Occipital lobe (tissue), 2 donors: ENCODE results near the gene HPGDS. TPM values are rescaled to one million over a fixed set of nuclear protein-coding genes. Genes with fewer than 3 reads are reported as not detected.
"Not testable (repeated sequence)": the region's sequence is repeated elsewhere in the genome, so short reads cannot be mapped to it uniquely, and the experiment has no call there.

Experiments
- DNase-seq: peaks from one replicate; lab custom pipeline; 2025; lab: John Stamatoyannopoulos, UW
- total RNA-seq: library from RNA; depleted of rRNA; stranded (reverse); fragments of >200 nt; gene quantifications from one replicate; pipeline ENCODE4 v1.2.3, GENCODE V29; 2014

The HPGDS gene
- total RNA-seq = 1.4 TPM

DNA sequence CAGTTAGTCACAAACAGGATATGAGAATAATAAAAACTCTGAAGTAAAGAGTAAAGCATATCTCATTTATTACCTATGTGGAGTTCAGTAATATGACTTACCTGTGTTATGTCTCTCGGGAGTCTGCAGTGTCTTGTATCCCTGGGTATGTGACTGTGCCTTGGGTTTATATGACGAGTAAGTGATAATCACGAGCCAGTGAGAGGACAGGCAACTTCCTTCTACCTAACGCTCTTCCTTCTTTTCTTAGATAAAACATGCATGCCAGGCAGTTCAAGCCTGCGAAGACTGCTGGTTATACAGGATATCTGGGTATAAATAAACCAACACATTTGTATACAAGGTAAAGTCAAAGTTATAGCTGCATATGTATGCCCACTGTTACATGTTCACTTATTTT is at the start of gene HPGDS:
Gene HPGDS, minus strand, starts transcription at position 143 of the 400 bp plus-strand sequence. CDS start 8,207 bp downstream, outside the sequence.
- no peak for DNase-seq

- DNase-seq = no peak
These were observed 48.3 kb upstream of the HPGDS start for GRCh38 chr4:94390804-94391410.

DNA sequence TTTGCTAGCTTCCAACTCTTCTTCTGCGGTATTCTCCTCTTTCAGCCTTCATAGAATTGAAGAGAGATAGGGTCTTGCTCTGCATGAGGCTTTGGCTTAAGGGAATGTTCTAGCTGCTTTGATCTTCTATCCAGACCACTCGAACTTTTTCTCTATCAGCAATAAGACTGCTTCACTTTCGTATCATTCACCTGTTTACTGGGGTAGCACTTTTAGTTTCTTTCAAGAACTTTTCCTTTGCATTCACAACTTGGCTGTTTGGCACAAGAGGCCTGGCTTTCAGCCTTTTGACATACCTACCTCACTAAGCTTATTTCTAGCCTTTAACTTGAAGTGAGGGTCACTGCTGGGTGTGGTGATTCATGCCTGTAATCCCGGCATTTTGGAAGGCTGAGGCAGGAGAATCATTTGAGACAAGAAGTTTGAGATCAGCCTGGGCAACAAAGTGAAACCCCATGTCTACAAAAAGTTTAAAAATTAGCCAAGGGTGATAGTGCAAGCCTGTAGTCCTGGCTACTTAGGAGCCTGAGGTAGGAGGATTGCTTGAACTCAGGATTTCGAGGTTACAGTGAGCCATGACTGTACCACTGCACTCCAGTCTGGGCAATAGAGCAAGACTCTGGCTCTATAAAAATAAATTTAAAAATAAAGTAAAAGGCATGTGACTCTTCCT is 47.1 kb upstream of the HPGDS start:
- DNase-seq = no peak

- DNase-seq = not testable (repeated sequence)
These were observed 45.3 kb upstream of the HPGDS start for GRCh38 chr4:94387965-94388364.

DNA sequence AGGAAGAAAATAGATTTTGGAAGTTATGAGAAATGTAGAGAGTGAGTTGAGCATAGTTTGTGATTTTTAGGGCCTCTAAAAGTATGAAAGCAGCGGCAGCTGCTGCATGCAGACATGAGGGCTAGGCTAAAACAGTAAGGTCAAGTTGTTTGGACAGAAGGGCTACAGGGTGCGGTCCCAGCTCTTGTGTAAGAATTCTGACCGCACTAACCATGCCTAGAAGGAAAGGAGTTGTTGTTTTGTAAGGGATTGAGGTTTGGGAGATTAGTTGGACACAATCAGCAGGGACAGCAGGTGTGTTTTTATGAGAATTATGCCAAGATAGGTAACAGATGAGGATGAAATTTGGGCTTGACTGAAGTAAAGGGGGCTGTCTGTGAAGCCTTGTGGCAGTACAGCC is 42.8 kb upstream of the HPGDS start:
- DNase-seq = not testable (repeated sequence)

DNA sequence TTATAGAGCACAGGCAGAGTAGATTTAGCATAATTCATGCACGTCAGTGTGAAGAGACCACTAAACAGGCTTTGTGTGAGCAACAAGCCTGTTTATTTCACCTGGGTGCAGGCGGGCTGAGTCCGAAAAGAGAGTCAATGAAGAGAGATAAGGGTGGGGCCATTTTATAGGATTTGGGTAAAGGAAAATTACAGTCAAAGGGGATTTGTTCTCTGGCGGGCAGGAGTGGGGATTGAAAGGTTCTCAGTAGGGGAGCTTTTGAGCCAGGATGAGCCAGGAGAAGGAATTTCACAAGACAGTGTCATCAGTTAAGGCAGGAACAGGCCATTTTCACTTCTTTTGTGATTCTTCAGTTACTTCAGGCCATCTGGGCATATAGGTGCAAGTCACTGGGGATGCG is 40.3 kb upstream of the HPGDS start:
- DNase-seq = not testable (repeated sequence)

DNA sequence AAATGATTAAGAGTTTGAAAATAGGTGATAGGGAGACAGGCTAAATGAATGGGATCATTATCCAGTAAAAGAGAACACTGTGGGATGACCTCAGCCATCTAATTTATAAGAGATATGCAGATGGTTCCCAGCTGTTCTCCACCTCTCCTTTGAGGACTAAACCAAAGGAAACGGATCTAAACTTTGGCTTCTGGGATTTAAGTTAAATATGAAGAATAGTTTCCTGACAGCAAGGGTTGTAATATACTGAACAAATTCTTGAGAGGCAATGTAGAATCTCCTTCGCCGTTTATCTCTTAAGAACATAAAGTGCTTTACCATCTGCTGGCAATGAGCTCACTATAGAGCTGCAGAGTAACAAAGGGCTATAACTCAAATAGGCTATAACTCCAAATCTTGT is 35.4 kb upstream of the HPGDS start:
- no peak for DNase-seq

DNA sequence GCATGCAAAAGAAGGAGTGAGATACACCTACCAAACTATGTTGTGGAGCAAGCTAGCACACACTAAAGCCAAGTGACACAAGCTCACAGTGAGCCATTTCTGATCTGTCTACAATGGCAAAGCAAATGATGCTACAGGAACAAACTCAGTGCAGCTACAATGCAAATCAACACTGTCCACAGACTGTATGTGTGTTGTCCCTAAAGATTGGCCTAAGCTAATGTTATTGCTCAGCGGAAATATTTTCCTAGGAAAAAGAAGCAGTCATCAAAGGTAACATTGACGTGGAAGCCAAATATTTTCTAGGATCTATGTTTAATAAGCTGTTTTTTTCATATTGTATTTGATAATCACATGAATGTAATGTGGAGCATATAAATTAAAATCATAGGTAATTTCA is 34.7 kb upstream of the HPGDS start:
- no peak for DNase-seq

- no peak for DNase-seq
These were observed 32.7 kb upstream of the HPGDS start for GRCh38 chr4:94375364-94375763.

DNA sequence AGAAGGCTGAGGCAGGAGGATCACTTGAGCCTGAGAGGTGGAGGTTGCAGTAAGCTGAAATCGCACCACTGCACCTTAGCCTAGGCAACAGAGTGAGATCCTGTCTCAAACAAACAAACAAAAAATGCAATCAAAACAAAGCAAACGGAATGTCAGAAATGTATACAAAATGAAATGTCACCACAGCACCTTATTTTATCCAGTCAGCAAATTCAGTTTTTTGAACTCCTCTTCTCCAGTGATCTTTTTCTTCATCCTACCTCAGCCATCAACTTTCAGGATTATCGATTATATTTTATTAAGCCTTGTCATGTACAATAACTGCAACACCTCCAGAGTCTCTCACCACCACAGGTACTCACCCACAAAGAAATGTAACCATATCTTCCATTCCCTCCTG is 31.1 kb upstream of the HPGDS start:
- DNase-seq = no peak

DNA sequence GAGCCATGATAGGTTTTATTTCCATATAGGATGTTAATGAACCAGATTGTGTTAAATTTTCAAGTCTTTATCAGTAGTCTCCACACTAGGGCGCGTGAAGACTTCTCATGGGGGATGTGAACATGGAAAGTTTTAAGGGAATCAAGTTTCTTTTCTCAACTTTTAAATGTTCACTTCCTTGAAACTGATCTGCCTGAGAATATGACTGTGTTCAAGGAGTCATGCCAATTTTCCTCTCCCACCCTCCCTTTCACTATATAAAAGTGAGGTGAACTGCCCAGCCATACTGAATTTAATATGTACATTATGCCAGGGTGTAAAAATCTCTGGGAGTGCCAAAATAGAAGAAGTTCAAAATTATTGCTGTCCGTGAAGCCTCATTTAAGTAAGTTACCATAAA is 30.4 kb upstream of the HPGDS start:
- no peak for DNase-seq

DNA sequence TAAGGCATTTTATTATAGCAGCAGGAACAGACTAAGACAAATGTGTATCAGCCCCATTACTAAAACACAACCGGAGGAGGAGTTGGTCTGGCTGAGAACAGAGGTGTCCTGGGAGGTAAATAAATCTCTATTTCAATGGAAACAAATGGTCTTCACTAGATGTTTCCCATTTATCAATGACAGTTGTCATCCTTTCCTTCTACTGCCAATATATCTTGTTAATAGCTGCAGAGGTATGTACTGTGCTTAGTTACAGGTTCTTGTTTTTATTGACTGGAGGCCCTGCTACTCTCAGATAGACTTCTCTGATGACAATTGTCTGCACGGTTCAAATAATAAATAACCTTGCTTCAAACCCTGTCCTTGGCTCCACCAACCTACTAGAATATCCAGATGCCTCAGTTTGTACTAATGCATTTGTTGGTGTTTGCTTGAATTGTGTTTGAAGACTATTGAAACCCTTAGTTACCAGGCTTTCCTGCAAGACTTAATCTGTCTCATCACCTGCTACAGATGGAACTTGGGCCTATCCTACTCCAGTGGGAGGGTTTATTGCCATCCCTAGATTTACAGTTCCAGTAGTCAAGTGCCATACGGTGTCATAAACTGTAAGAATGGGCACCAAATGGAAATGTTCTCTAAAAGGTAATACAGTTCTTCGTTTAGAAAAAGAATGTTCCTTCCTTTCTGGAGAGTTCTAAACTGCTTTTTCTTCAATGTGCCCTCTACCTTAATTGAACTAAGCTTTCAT is 29.8 kb upstream of the HPGDS start:
- DNase-seq = no peak

GRCh38 chr4:94371290-94371689 is 28.7 kb upstream of the HPGDS start:
- no peak for DNase-seq

DNA sequence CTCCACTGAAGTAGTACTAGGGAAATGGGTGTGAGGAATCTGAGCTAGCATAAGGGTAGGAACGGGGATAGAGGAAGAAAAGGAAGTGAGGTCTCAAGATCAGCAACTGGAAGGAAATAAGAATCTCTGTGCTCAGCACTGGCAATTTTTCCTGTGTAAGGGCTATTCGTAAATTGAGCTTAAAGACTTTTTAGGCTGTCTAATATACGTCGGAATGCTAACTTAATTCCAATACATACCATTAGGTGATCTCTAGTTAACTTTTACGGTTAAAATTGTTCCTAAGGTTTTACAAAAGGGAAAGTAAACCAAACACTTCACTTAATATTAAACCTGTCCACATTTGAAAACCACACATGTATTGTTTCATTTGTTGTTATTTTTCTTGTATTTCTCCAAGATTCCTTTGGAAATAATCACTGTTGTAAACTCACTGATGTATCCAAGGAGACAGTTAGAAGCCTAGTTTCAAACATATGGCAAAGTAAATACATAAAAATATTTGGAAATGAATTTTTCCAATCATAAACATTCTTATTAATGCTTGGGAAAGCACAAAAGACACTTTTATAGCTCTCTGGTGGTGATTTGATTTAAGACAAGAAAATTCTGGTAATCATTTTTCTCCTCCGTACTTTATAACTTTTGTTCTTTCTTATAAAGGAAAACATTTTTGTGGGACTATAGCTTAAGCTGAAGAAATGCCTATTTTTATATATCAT is 28.1 kb upstream of the HPGDS start:
- no peak for DNase-seq

DNA sequence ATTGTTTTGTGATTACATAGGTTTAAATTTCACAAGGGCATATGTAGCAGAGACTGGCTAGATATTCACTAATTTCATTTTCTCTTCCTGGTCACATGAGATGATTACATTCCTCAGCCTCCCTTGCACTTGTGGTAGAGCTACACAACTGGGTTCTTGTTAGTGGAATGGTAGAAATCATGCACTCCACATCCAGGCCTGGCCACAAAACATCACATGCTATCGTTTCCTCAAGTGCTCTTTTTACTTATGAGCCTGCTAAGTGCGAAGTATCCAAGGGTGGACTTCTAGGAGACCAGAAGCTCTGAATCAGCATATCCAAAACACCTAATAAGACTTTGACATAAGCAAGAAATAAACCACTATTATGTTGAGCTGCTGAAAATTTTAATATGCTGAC is 26.4 kb upstream of the HPGDS start:
- DNase-seq = no peak

GRCh38 chr4:94368459-94368858 is 25.8 kb upstream of the HPGDS start:
- no peak for DNase-seq

- no peak for DNase-seq
These were observed 22.7 kb upstream of the HPGDS start for GRCh38 chr4:94365304-94365703.

- no peak for DNase-seq
These were observed 21.9 kb upstream of the HPGDS start for GRCh38 chr4:94364527-94364926.

- DNase-seq = no peak
These were observed 20.6 kb upstream of the HPGDS start for GRCh38 chr4:94363136-94363655.

GRCh38 chr4:94359838-94360237 is 17.2 kb upstream of the HPGDS start:
- no peak for DNase-seq

DNA sequence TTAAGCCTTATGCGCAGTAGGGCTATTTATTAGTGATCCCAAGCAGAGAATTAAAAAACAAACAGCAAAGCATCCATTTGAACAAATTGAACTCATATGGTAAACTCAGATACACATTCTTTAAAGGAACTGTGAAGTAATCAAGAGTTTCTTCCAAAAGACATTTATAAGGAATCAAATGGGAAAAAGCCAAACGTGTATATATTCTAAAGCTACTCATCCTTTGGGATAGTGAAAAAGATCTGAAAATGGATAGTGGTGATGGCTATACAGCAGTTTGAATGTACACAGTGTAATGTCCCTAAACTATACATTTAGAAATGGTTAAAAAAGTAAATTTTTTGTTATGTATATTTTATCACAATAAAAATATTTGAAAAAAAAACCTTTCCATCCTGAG is 16.6 kb upstream of the HPGDS start:
- no peak for DNase-seq

DNA sequence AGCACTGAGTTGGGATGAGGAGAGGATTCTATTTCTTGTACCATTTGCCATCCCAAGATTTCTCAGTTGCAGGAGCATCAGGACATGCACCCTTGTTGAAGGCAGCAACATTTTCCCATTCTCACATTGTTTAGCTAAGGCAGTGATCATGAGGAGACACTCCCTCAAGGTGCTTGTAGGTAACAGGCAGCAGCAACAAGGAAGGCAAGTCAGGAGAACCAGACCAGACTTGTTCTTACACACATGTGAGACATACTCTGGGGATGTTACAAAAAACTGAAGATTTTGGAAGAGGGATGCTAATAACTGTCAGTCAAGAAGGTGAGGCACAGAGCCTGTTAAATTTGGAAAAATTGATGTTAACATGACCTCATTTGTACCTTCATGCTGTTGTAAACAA is 15.5 kb upstream of the HPGDS start:
- no peak for DNase-seq
